H1 (cell line): ENCODE measurements around the gene ABCA2. TPM values are rescaled to one million over a fixed set of nuclear protein-coding genes. Genes with fewer than 3 reads are reported as not detected.

Source experiments
- CTCF ChIA-PET: fragments of 300-600 bp; sonication (Branson Sonifier 250); formaldehyde crosslinking; loops from one replicate; lab custom pipeline; 2021; ENCODE audit not compliant: partially characterized antibody; lab: Charles Lee
- POLR2A ChIA-PET: fragments of 300-600 bp; sonication (Branson Sonifier 250); formaldehyde crosslinking; loops from one replicate; lab custom pipeline; 2021; ENCODE audit warnings: inconsistent platforms; ENCODE audit not compliant: partially characterized antibody; lab: Charles Lee
- DNase-seq, 2 experiments: peaks; one replicate each; pipeline versions ENCODE4 v3.0.0 to v3.0.0-alpha.2; 2010 to 2022; ENCODE audit warnings: low spot score in 2 of 2, low read depth in 1 of 2, mixed read lengths in 1 of 2
- FAIRE-seq: peaks from 2 replicates; lab custom pipeline; 2011; peaks lifted over from hg19 to GRCh38; lab: Jason Lieb, UNC
- H2AFZ ChIP-seq: 2 replicates; pipeline ENCODE4 v1.8.1; 2012; ENCODE audit warnings: low read length, inconsistent platforms
- H2AK5ac ChIP-seq: 2 replicates; pipeline ENCODE4 v1.6.1; 2013; ENCODE audit warnings: low read depth, low read length
- H2BK120ac ChIP-seq: replicated peaks from 2 replicates; pipeline ENCODE3; 2013; ENCODE audit warnings: low read depth, low read length, inconsistent platforms
- H2BK12ac ChIP-seq: 2 replicates; pipeline ENCODE4 v1.6.1; 2013; ENCODE audit warnings: low read depth, low read length
- H2BK15ac ChIP-seq: 2 replicates; pipeline ENCODE4 v1.6.1; 2013; ENCODE audit warnings: low read length
- H2BK20ac ChIP-seq: 2 replicates; pipeline ENCODE4 v1.6.1; 2013; ENCODE audit warnings: low read length
- H2BK5ac ChIP-seq: 2 replicates; pipeline ENCODE4 v1.6.1; 2013; ENCODE audit warnings: low read depth, low read length
- H3K14ac ChIP-seq: 2 replicates; pipeline ENCODE4 v1.6.1; 2013; ENCODE audit warnings: inconsistent platforms; ENCODE audit not compliant: insufficient read length
- H3K18ac ChIP-seq: 2 replicates; pipeline ENCODE4 v1.6.1; 2013; ENCODE audit warnings: low read length; ENCODE audit errors: extremely low read depth
- H3K23ac ChIP-seq: 2 replicates; pipeline ENCODE4 v1.6.1; 2013; ENCODE audit warnings: inconsistent platforms; ENCODE audit not compliant: insufficient read length
- H3K23me2 ChIP-seq: 2 replicates; pipeline ENCODE4 v1.6.1; 2013; ENCODE audit warnings: low read depth, low read length
- H3K27ac ChIP-seq: 2 replicates; pipeline ENCODE4 v1.6.1; 2011; ENCODE audit warnings: low read depth, low read length, inconsistent platforms
- H3K27me3 ChIP-seq, 4 experiments: replicated peaks in 1 of 4; 1 replicate in 1 of 4; 2 replicates in 3 of 4; pipeline versions ENCODE4 v1.6.1 to v1.8.1; 2011 to 2013; ENCODE audit warnings: low read length in 3 of 4, mild to moderate bottlenecking in 3 of 4, inconsistent platforms in 2 of 4, mixed read lengths in 2 of 4, moderate library complexity in 1 of 4; ENCODE audit not compliant: control insufficient read depth in 3 of 4, insufficient read depth in 3 of 4; ENCODE audit errors: extremely low read depth in 1 of 4
- H3K36me3 ChIP-seq, 4 experiments: 2 replicates each; pipeline versions ENCODE4 v1.6.1 to v1.8.1; 2011 to 2013; ENCODE audit warnings: mild to moderate bottlenecking in 4 of 4, low read length in 3 of 4, moderate library complexity in 2 of 4, control low read depth in 1 of 4, inconsistent platforms in 1 of 4; ENCODE audit not compliant: insufficient read depth in 4 of 4, control insufficient read depth in 2 of 4
- H3K4ac ChIP-seq: replicated peaks from 2 replicates; pipeline ENCODE3; 2013; ENCODE audit warnings: low read length, low read depth, mixed read lengths, inconsistent platforms; ENCODE audit not compliant: insufficient read length
- H3K4me1 ChIP-seq, 4 experiments: replicated peaks in 1 of 4; 1 replicate in 1 of 4; 2 replicates in 3 of 4; pipeline versions ENCODE4 v1.6.1 to v1.8.1; 2011 to 2013; ENCODE audit warnings: low read length in 3 of 4, inconsistent platforms in 2 of 4, mixed read lengths in 1 of 4; ENCODE audit not compliant: insufficient read depth in 4 of 4, control insufficient read depth in 3 of 4
- H3K4me2 ChIP-seq, 2 experiments: 2 replicates each; pipeline versions ENCODE4 v1.6.1 to v1.8.1; 2011 to 2013; ENCODE audit warnings: low read depth in 2 of 2, low read length in 2 of 2, control low read depth in 1 of 2, inconsistent platforms in 1 of 2, mild to moderate bottlenecking in 1 of 2; ENCODE audit not compliant: insufficient read depth in 1 of 2
- H3K4me3 ChIP-seq, 4 experiments: fragments of 200-600, 300-600 bp in 1 of 4; sonication (generic), shearing (Covaris generic), sonication (Bioruptor Twin) in 1 of 4; 2 replicates each; pipeline versions ENCODE4 v1.5.1 to v1.8.1; 2011 to 2016; ENCODE audit warnings: low read length in 4 of 4, low read depth in 3 of 4, control low read depth in 2 of 4, inconsistent platforms in 2 of 4, mild to moderate bottlenecking in 2 of 4, mixed read lengths in 1 of 4, moderate library complexity in 1 of 4; ENCODE audit not compliant: insufficient read depth in 2 of 4; ENCODE audit errors: extremely low read depth in 1 of 4
- H3K56ac ChIP-seq: replicated peaks from 2 replicates; pipeline ENCODE3; 2013; ENCODE audit warnings: low read depth, mild to moderate bottlenecking, mixed read lengths, low read length, inconsistent platforms; ENCODE audit not compliant: insufficient read length
- H3K79me1 ChIP-seq: 2 replicates; pipeline ENCODE4 v1.6.1; 2013; ENCODE audit warnings: low read depth, low read length, control low read depth
- H3K79me2 ChIP-seq, 2 experiments: 2 replicates each; pipeline versions ENCODE4 v1.6.1 to v1.8.1; 2012 to 2013; ENCODE audit warnings: low read length in 2 of 2, mild to moderate bottlenecking in 2 of 2, inconsistent platforms in 1 of 2; ENCODE audit not compliant: insufficient read depth in 2 of 2, control insufficient read depth in 1 of 2
- H3K9ac ChIP-seq, 4 experiments: replicated peaks in 1 of 4; 1 replicate in 1 of 4; 2 replicates in 3 of 4; pipeline versions ENCODE4 v1.6.1 to v1.8.1; 2011 to 2013; ENCODE audit warnings: low read depth in 3 of 4, low read length in 3 of 4, control low read depth in 2 of 4, mild to moderate bottlenecking in 2 of 4, moderate library complexity in 2 of 4, inconsistent platforms in 1 of 4; ENCODE audit errors: extremely low read depth in 1 of 4
- H3K9me3 ChIP-seq, 2 experiments: 2 replicates each; pipeline versions ENCODE4 v1.6.1 to v1.8.1; 2012 to 2013; ENCODE audit warnings: mild to moderate bottlenecking in 2 of 2, moderate library complexity in 2 of 2, control low read depth in 1 of 2, inconsistent platforms in 1 of 2, low read depth in 1 of 2, low read length in 1 of 2, mixed read lengths in 1 of 2; ENCODE audit not compliant: insufficient read depth in 2 of 2
- H4K20me1 ChIP-seq, 2 experiments: replicated peaks in 1 of 2; 2 replicates each; pipeline versions ENCODE3 to v1.8.1; 2011 to 2013; ENCODE audit warnings: inconsistent platforms in 2 of 2, low read length in 2 of 2, mild to moderate bottlenecking in 1 of 2; ENCODE audit not compliant: insufficient read depth in 2 of 2, control insufficient read depth in 1 of 2
- H4K5ac ChIP-seq: 2 replicates; pipeline ENCODE4 v1.6.1; 2013; ENCODE audit warnings: low read length, low read depth, mixed read lengths, inconsistent platforms; ENCODE audit not compliant: insufficient read length
- H4K8ac ChIP-seq: 2 replicates; pipeline ENCODE4 v1.8.0; 2013; ENCODE audit warnings: mild to moderate bottlenecking, moderate library complexity, low read length, inconsistent platforms; ENCODE audit not compliant: insufficient read depth; ENCODE audit errors: extremely low read depth
- H4K91ac ChIP-seq: replicated peaks from 2 replicates; pipeline ENCODE3; 2013; ENCODE audit warnings: low read length, mixed read lengths, inconsistent platforms; ENCODE audit not compliant: insufficient read length
- BCL11A ChIP-seq, 2 experiments: IDR thresholded peaks; one replicate each; pipeline ENCODE4 v1.6.1; 2011; ENCODE audit warnings: low read depth in 2 of 2, low read length in 2 of 2, mild to moderate bottlenecking in 2 of 2
- CREB1 ChIP-seq: IDR thresholded peaks from 2 replicates; pipeline ENCODE4 v1.6.1; 2012; ENCODE audit warnings: inconsistent platforms
- RBBP5 ChIP-seq: IDR thresholded peaks from 2 replicates; pipeline ENCODE4 v1.7.1; 2012; ENCODE audit warnings: low read depth, mild to moderate bottlenecking, inconsistent platforms, low read length, moderate library complexity, borderline replicate concordance
- SP1 ChIP-seq: IDR thresholded peaks from 2 replicates; pipeline ENCODE4 v1.6.1; 2011; ENCODE audit warnings: low read depth, low read length
- WGBS, 2 experiments: shearing (Covaris generic) in 1 of 2; methylation state at CpG; one replicate each; pipeline versions ENCODE4 v1.1.6 to v1.1.7; 2013 to 2015; ENCODE audit warnings: low lambda C conversion rate in 2 of 2, mixed read lengths in 2 of 2, inconsistent platforms in 1 of 2, low coverage in 1 of 2, missing lambda C conversion rate in 1 of 2; ENCODE audit not compliant: insufficient replicate concordance in 2 of 2, insufficient coverage in 1 of 2, insufficient read length in 1 of 2; ENCODE audit errors: extremely low coverage in 1 of 2, missing lambda C conversion rate in 1 of 2; 5-methylcytosine and 5-hydroxymethylcytosine counted together
- polyA plus RNA-seq, 7 experiments: library from polyadenylated mRNA; depleted of rRNA in 3 of 7; stranded (reverse) in 5 of 7; unstranded in 2 of 7; fragments of >200 nt in 5 of 7; fragments of 200-250 nt in 2 of 7; gene quantifications; 1 replicate in 5 of 7; 2 replicates in 1 of 7; 4 replicates in 1 of 7; pipeline versions ENCODE4 v1.2.1 to v1.2.3, GENCODE V29; 2011 to 2013; ENCODE audit warnings: missing spikeins in 2 of 7, mixed read lengths in 2 of 7
- total RNA-seq: library from RNA; stranded (reverse); fragmentation: NEBNext Ultra II Directional; extraction: Animal tissue kit (Norgen Biotek cat#: 25700); gene quantifications from 2 replicates; pipeline ENCODE4 v1.2.1, GENCODE V29; 2021
- TF ChIP-seq, protein P1 (sequence below): IDR thresholded peaks from 2 replicates; pipeline ENCODE4 v1.6.1; 2011; ENCODE audit warnings: low read length, improper control_type of control experiment
- TF ChIP-seq, protein P2 (sequence below): IDR thresholded peaks from 2 replicates; pipeline ENCODE4 v1.6.1; 2012; ENCODE audit warnings: inconsistent platforms
- TF ChIP-seq, protein P3 (sequence below): IDR thresholded peaks from 2 replicates; pipeline ENCODE4 v1.6.1; 2012; ENCODE audit warnings: inconsistent platforms

Gene ABCA2
- total and polyA plus RNA-seq, 2 of the 8 experiments (the other 6 are each of a cell fraction or from before 2014, with no cell fraction given) = 12.5 to 14.3 TPM

DNA sequence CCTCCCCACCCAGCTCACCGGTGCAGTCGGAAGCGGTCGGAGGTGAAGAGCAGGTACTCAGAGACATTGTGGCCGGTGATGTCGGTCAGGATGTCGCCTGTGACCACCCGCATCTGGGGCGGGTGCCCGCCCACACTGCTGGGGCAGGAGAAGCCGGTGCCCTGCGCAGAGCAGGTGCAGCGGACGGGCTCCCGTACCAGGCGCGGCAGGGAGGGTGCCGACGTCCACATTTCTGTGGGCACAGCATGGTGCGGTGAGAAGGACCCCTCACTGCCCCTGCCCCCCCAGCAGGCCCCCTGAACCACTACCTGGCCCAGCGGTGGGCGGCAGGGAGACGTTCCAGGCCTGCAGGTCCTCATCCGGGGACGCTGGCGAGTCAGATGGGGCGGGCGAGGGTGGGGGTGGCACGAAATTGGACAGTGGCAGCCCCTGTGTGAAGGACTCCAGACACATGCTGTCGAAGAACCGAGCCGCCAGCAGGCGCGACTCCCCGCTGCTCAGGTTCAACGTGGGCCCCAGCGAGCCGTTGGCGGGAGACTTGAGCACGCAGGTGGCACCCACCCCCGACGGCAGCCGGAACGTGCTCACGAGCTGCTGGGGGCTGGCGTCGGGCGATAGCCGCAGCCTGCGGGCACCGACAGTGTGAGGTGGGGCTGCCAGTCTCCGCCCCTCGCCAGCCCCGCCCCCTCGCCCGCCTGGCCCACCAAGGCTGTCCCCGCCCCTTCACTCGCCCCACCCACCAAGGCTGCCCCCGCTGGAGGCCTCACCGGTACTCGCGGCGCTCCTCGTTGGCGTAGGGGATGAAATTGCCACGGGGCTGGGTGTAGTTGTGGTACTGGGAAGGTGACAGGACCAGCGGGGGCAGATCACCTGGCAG is 15.1 kb downstream of the ABCA2 start:
- TF ChIP-seq BCL11A (IDR thresholded peaks at IDR 0.05; ENCODE audit: low read depth in 2 of 2, low read length in 2 of 2) (no peak), CREB1 (no peak), RBBP5 (no peak), SP1 (no peak)
- TF ChIP-seq, protein P1, sequence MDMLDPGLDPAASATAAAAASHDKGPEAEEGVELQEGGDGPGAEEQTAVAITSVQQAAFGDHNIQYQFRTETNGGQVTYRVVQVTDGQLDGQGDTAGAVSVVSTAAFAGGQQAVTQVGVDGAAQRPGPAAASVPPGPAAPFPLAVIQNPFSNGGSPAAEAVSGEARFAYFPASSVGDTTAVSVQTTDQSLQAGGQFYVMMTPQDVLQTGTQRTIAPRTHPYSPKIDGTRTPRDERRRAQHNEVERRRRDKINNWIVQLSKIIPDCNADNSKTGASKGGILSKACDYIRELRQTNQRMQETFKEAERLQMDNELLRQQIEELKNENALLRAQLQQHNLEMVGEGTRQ = no peak
- TF ChIP-seq, protein P2, sequence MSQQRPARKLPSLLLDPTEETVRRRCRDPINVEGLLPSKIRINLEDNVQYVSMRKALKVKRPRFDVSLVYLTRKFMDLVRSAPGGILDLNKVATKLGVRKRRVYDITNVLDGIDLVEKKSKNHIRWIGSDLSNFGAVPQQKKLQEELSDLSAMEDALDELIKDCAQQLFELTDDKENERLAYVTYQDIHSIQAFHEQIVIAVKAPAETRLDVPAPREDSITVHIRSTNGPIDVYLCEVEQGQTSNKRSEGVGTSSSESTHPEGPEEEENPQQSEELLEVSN = peak; percentile 51
- TF ChIP-seq, protein P3, sequence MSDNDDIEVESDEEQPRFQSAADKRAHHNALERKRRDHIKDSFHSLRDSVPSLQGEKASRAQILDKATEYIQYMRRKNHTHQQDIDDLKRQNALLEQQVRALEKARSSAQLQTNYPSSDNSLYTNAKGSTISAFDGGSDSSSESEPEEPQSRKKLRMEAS = peak; percentile 51; the same call in 1 of the 2 replicates
- TF ChIP-seq, all 59 proteins: peak for 2
- Histone ChIP-seq H2BK12ac (no peak overlapping the region), H3K23me2 (no peaks in the 10 kb centered on the region; the same call in 1 of the 2 replicates), H4K5ac (no peak overlapping the region), H2AK5ac (no peak overlapping the region), H3K23ac (no peak overlapping the region), H3K4me2 (peak overlapping the region in 1 of 2 experiments; percentile 28; a peak in 2 of 4 replicates), H3K18ac (no peak overlapping the region; the same call in 1 of the 2 replicates), H3K36me3 (peaks cover 0 to 13% (median 0%) of the 10 kb centered on the region in 4 experiments; a peak in 1 of 8 replicates), H2BK120ac (no peak overlapping the region), H2AFZ (no peak overlapping the region), H4K91ac (no peak overlapping the region), H3K27ac (no peak overlapping the region), H3K79me1 (no peaks in the 10 kb centered on the region), H2BK5ac (no peak overlapping the region), H3K9ac (no peak overlapping the region), H3K56ac (no peak overlapping the region), H4K8ac (no peak overlapping the region), H4K20me1 (no peaks in the 10 kb centered on the region), H3K4me1 (peaks cover 0 to 5% (median under 1%) of the 10 kb centered on the region in 4 experiments; a peak in 2 of 7 replicates), H3K14ac (no peak overlapping the region), H3K27me3 (no peaks in the 10 kb centered on the region; a peak in 1 of 7 replicates), H2BK20ac (no peak overlapping the region), H3K4me3 (no peak overlapping the region), H3K4ac (no peak overlapping the region), H2BK15ac (no peak overlapping the region), H3K9me3 (peaks cover 0 to 27% of the 10 kb centered on the region in 2 experiments; a peak in 2 of 4 replicates), H3K79me2 (no peaks in the 10 kb centered on the region)
- ChIA-PET POLR2A (interaction anchor here (1.0 kb wide), 1 partner anchor 20 kb away, joined by 4 read pairs; the partner anchor contains the start of gene PAXX), CTCF (interaction anchor here (1.0 to 2.8 kb wide), 7 partner anchors 14 to 88 kb away, joined by 3 to 11 read pairs (median 5); no protein-coding TSS in a partner anchor)
- 86% methylated on average over 50 of the region's 67 CpGs; no CpG with 5 or more reads in 1 of the 2 experiments for WGBS, 2 experiments
- DNase-seq (peak in 1 of 2 experiments; percentile 64), FAIRE-seq (no peak)
